Measurements from ENCODE around the gene ARHGEF16.

Gene ARHGEF16

GRCh38 chr1:3438661-3439180, 15.7 kb upstream of the ARHGEF16 start:
- DNase-seq (ENCODE audit: low read depth), result no peak

- DNase-seq (ENCODE audit: low read depth), result no peak
Observed at GRCh38 chr1:3439346-3440299, 14.8 kb upstream of the ARHGEF16 start.

GRCh38 chr1:3440300-3440681, 14.2 kb upstream of the ARHGEF16 start:
- no peak for DNase-seq (ENCODE audit: low read depth)

- no peak for DNase-seq (ENCODE audit: low read depth)
Observed at GRCh38 chr1:3440711-3441409, 13.6 kb upstream of the ARHGEF16 start.

GRCh38 chr1:3441410-3441847, 13.0 kb upstream of the ARHGEF16 start:
- no peak for DNase-seq (ENCODE audit: low read depth)

- no peak for DNase-seq (ENCODE audit: low read depth)
Observed at GRCh38 chr1:3441880-3442279, 12.6 kb upstream of the ARHGEF16 start.

GRCh38 chr1:3442331-3442730, 12.1 kb upstream of the ARHGEF16 start:
- DNase-seq (ENCODE audit: low read depth), result no peak

GRCh38 chr1:3442901-3443300, 11.6 kb upstream of the ARHGEF16 start:
- DNase-seq (ENCODE audit: low read depth), result no peak

- DNase-seq (ENCODE audit: low read depth), result no peak
Observed at GRCh38 chr1:3443807-3444206, 10.7 kb upstream of the ARHGEF16 start.

- no peak for DNase-seq (ENCODE audit: low read depth)
Observed at GRCh38 chr1:3444298-3444697, 10.2 kb upstream of the ARHGEF16 start.

GRCh38 chr1:3444736-3445135, 9.7 kb upstream of the ARHGEF16 start:
- DNase-seq (ENCODE audit: low read depth), result no peak

- no peak for DNase-seq (ENCODE audit: low read depth)
Observed at GRCh38 chr1:3450202-3450863, 4.1 kb upstream of the ARHGEF16 start.

- DNase-seq (ENCODE audit: low read depth), result no peak
Observed at GRCh38 chr1:3450983-3451382, 3.5 kb upstream of the ARHGEF16 start.

GRCh38 chr1:3451994-3452865, 2.2 kb upstream of the ARHGEF16 start:
- DNase-seq (ENCODE audit: low read depth), result no peak

GRCh38 chr1:3452866-3453175, 1.6 kb upstream of the ARHGEF16 start:
- no peak for DNase-seq (ENCODE audit: low read depth)

- DNase-seq (ENCODE audit: low read depth), result peak; percentile 65
Observed at GRCh38 chr1:3453203-3453761, 1.2 kb upstream of the ARHGEF16 start.

GRCh38 chr1:3454811-3455618, 550 bp downstream of the ARHGEF16 start:
- DNase-seq (ENCODE audit: low read depth), result no peak

- DNase-seq (ENCODE audit: low read depth), result no peak
Observed at GRCh38 chr1:3455670-3456448, 1.4 kb downstream of the ARHGEF16 start.

GRCh38 chr1:3456449-3456963, 2.0 kb downstream of the ARHGEF16 start:
- no peak for DNase-seq (ENCODE audit: low read depth)

Measured in activated gamma-delta T cell treated with anti-CD3 and anti-CD28 coated beads, Interleukin-2, amount 50 U/mL, for 16 hours (primary cell).